Activated naive CD4-positive, alpha-beta T cell treated with anti-CD3 and anti-CD28 coated beads, Interleukin-2, amount 50 U/mL, for 16 hours (primary cell): ENCODE results near the gene MBL2.

Experiments used
- DNase-seq: peaks from one replicate; pipeline ENCODE4 v3.0.0-alpha.2; 2020

Gene MBL2

GRCh38 chr10:52772623-52773022 is at the start of gene MBL2:
Gene MBL2, minus strand, starts transcription at chr10:52772784. Its CDS starts 1,149 bp downstream, at chr10:52771635.
- no peak for DNase-seq

- DNase-seq = no peak
These were observed 47.7 kb upstream of the MBL2 start for GRCh38 chr10:52820309-52820708.

- DNase-seq = no peak
These were observed 45.4 kb upstream of the MBL2 start for GRCh38 chr10:52818019-52818418.

GRCh38 chr10:52814506-52814905 is 41.9 kb upstream of the MBL2 start:
- DNase-seq = no peak

GRCh38 chr10:52811776-52812175 is 39.2 kb upstream of the MBL2 start:
- DNase-seq = no peak

- no peak for DNase-seq
These were observed 38.2 kb upstream of the MBL2 start for GRCh38 chr10:52810761-52811160.

- DNase-seq = no peak
These were observed 35.2 kb upstream of the MBL2 start for GRCh38 chr10:52807803-52808202.

GRCh38 chr10:52805414-52806285 is 33.1 kb upstream of the MBL2 start:
- no peak for DNase-seq

GRCh38 chr10:52801947-52802346 is 29.4 kb upstream of the MBL2 start:
- no peak for DNase-seq

- DNase-seq = no peak
These were observed 13.5 kb upstream of the MBL2 start for GRCh38 chr10:52786098-52786497.

GRCh38 chr10:52785418-52785817 is 12.8 kb upstream of the MBL2 start:
- DNase-seq = no peak

- no peak for DNase-seq
These were observed 11.1 kb upstream of the MBL2 start for GRCh38 chr10:52783726-52784125.

GRCh38 chr10:52782554-52782953 is 10.0 kb upstream of the MBL2 start:
- no peak for DNase-seq

- DNase-seq = no peak
These were observed 8.0 kb upstream of the MBL2 start for GRCh38 chr10:52780391-52781155.

- DNase-seq = no peak
These were observed 7.2 kb upstream of the MBL2 start for GRCh38 chr10:52779541-52780390.

GRCh38 chr10:52778511-52779392 is 6.2 kb upstream of the MBL2 start:
- no peak for DNase-seq

GRCh38 chr10:52777414-52777813 is 4.8 kb upstream of the MBL2 start:
- DNase-seq = no peak

GRCh38 chr10:52776471-52776903 is 3.9 kb upstream of the MBL2 start:
- no peak for DNase-seq

- no peak for DNase-seq
These were observed 2.6 kb upstream of the MBL2 start for GRCh38 chr10:52775132-52775647.

- DNase-seq = no peak
These were observed 2.1 kb upstream of the MBL2 start for GRCh38 chr10:52774600-52775106.

GRCh38 chr10:52774182-52774581 is 1.6 kb upstream of the MBL2 start:
- no peak for DNase-seq
